HepG2 (cell line): Measurements from ENCODE around the gene ZNF618. TPM values are rescaled to one million over a fixed set of nuclear protein-coding genes. Genes with fewer than 3 reads are reported as not detected.

ENCODE experiments used
- CHD4 ChIP-seq: fragments of 200-600 bp; sonication (generic); IDR thresholded peaks from 2 replicates; pipeline ENCODE4 v1.7.0; 2017; ENCODE audit warnings: mild to moderate bottlenecking, low read length, borderline replicate concordance
- HNRNPH1 ChIP-seq: fragments of 200-400 bp; formaldehyde crosslinking; optimal IDR thresholded peaks from 2 replicates; pipeline ENCODE3; 2017; ENCODE audit warnings: mild to moderate bottlenecking, low read depth, low read length
- ISX ChIP-seq: sonication (generic); formaldehyde crosslinking; conservative IDR thresholded peaks from 2 replicates; pipeline ENCODE4 v1.5.0; 2020; ENCODE audit warnings: missing genetic modification reagents
- KAT7 ChIP-seq: IDR thresholded peaks from 2 replicates; pipeline ENCODE4 v1.6.1; 2018; ENCODE audit warnings: borderline replicate concordance, missing compliant biosample characterization
- MAFF ChIP-seq: IDR thresholded peaks from 2 replicates; pipeline ENCODE4 v1.6.1; 2011; ENCODE audit warnings: low read depth, low read length, improper control_type of control experiment
- MED13 ChIP-seq: sonication (generic); formaldehyde crosslinking; IDR thresholded peaks from 2 replicates; pipeline ENCODE4 v1.5.0; 2020; ENCODE audit warnings: missing genetic modification reagents
- MYC ChIP-seq: sonication (generic); formaldehyde crosslinking; IDR thresholded peaks from 2 replicates; pipeline ENCODE4 v1.9.0; 2021; ENCODE audit warnings: missing genetic modification reagents, borderline replicate concordance
- NFKB2 ChIP-seq: sonication (generic); formaldehyde crosslinking; IDR thresholded peaks from 2 replicates; pipeline ENCODE4 v1.4.0; 2020; ENCODE audit warnings: missing genetic modification reagents, borderline replicate concordance
- PLRG1 ChIP-seq: fragments of 450-650 bp; conservative IDR thresholded peaks from 2 replicates; pipeline ENCODE4 v1.6.1; 2016
- PLSCR1 ChIP-seq: sonication (generic); formaldehyde crosslinking; IDR thresholded peaks from 2 replicates; pipeline ENCODE4 v1.5.0; 2020; ENCODE audit warnings: missing genetic modification reagents, mild to moderate bottlenecking, borderline replicate concordance
- RXRA ChIP-seq: sonication (generic); formaldehyde crosslinking; IDR thresholded peaks from 2 replicates; pipeline ENCODE4 v1.5.1; 2020; ENCODE audit warnings: missing genetic modification reagents
- SATB2 ChIP-seq: sonication (generic); formaldehyde crosslinking; IDR thresholded peaks from 2 replicates; pipeline ENCODE4 v1.5.0; 2020; ENCODE audit warnings: missing genetic modification reagents
- TOE1 ChIP-seq: sonication (generic); formaldehyde crosslinking; IDR thresholded peaks from 2 replicates; pipeline ENCODE4 v1.4.0; 2020; ENCODE audit warnings: mild to moderate bottlenecking, missing genetic modification reagents
- ZFP36L1 ChIP-seq: sonication (generic); formaldehyde crosslinking; IDR thresholded peaks from 2 replicates; pipeline ENCODE4 v1.8.0; 2022; ENCODE audit warnings: mild to moderate bottlenecking, missing genetic modification reagents, moderate library complexity
- ZFY ChIP-seq: sonication (generic); formaldehyde crosslinking; IDR thresholded peaks from 2 replicates; pipeline ENCODE4 v1.4.0; 2020; ENCODE audit warnings: missing genetic modification reagents
- ZNF121 ChIP-seq: sonication (generic); formaldehyde crosslinking; IDR thresholded peaks from 2 replicates; pipeline ENCODE4 v1.5.0; 2020; ENCODE audit warnings: mild to moderate bottlenecking, missing genetic modification reagents
- ZNF143 ChIP-seq: sonication (generic); formaldehyde crosslinking; IDR thresholded peaks from 2 replicates; pipeline ENCODE4 v1.4.0; 2020; ENCODE audit warnings: missing genetic modification reagents
- ZNF274 ChIP-seq: sonication (generic); formaldehyde crosslinking; IDR thresholded peaks from 2 replicates; pipeline ENCODE4 v1.5.1; 2020; ENCODE audit warnings: mild to moderate bottlenecking, missing genetic modification reagents
- ZNF556 ChIP-seq: sonication (generic); formaldehyde crosslinking; IDR thresholded peaks from 2 replicates; pipeline ENCODE4 v1.4.0; 2020; ENCODE audit warnings: mild to moderate bottlenecking, missing genetic modification reagents, borderline replicate concordance
- ZNF557 ChIP-seq: sonication (generic); formaldehyde crosslinking; IDR thresholded peaks from 2 replicates; pipeline ENCODE4 v1.4.0; 2020; ENCODE audit warnings: missing genetic modification reagents
- ZNF776 ChIP-seq: sonication (generic); formaldehyde crosslinking; IDR thresholded peaks from 2 replicates; pipeline ENCODE4 v1.4.0; 2020; ENCODE audit warnings: mild to moderate bottlenecking, missing genetic modification reagents
- ZNF777 ChIP-seq: sonication (generic); formaldehyde crosslinking; IDR thresholded peaks from 2 replicates; pipeline ENCODE4 v1.4.0; 2020; ENCODE audit warnings: missing genetic modification reagents
- ZSCAN21 ChIP-seq: sonication (generic); formaldehyde crosslinking; IDR thresholded peaks from 2 replicates; pipeline ENCODE4 v1.8.0; 2022; ENCODE audit warnings: mild to moderate bottlenecking, missing genetic modification reagents, moderate library complexity, borderline replicate concordance
- polyA plus RNA-seq, 8 experiments: library from polyadenylated mRNA; depleted of rRNA in 3 of 8; stranded (reverse) in 7 of 8; unstranded in 1 of 8; fragments of >200 nt; fragmentation: Illumina TruSeq in 4 of 8; extraction: Trizol in 4 of 8; gene quantifications; 2 replicates each; pipeline versions ENCODE4 v1.2.1 to v1.2.3, GENCODE V29; 2011 to 2016; ENCODE audit warnings: low read depth in 4 of 8, missing spikeins in 1 of 8, mixed read lengths in 1 of 8; ENCODE audit not compliant: insufficient read depth in 1 of 8
- total RNA-seq, 5 experiments: library from RNA; depleted of rRNA; stranded (reverse); fragments of >200 nt; fragmentation: Illumina TruSeq; extraction: Trizol; gene quantifications; 2 replicates each; pipeline ENCODE4 v1.2.3, GENCODE V29; 2016; ENCODE audit warnings: low read depth in 1 of 5
- TF ChIP-seq, protein P1 (sequence below): sonication (generic); formaldehyde crosslinking; IDR thresholded peaks from 2 replicates; pipeline ENCODE4 v1.4.0; 2020; ENCODE audit warnings: missing genetic modification reagents, low read depth, mild to moderate bottlenecking, borderline replicate concordance
- TF ChIP-seq, protein P2 (sequence below): sonication (generic); formaldehyde crosslinking; conservative IDR thresholded peaks from 2 replicates; pipeline ENCODE4 v1.5.0; 2020; ENCODE audit warnings: missing genetic modification reagents
- TF ChIP-seq, protein P3 (sequence below): sonication (generic); formaldehyde crosslinking; IDR thresholded peaks from 2 replicates; pipeline ENCODE4 v1.8.0; 2022; ENCODE audit warnings: missing genetic modification reagents, low read depth, mild to moderate bottlenecking, borderline replicate concordance

ZNF618 gene
- total and polyA plus RNA-seq, 2 of the 13 experiments (the other 11 are each of a cell fraction or from before 2014, with no cell fraction given) = 0.07 TPM

DNA sequence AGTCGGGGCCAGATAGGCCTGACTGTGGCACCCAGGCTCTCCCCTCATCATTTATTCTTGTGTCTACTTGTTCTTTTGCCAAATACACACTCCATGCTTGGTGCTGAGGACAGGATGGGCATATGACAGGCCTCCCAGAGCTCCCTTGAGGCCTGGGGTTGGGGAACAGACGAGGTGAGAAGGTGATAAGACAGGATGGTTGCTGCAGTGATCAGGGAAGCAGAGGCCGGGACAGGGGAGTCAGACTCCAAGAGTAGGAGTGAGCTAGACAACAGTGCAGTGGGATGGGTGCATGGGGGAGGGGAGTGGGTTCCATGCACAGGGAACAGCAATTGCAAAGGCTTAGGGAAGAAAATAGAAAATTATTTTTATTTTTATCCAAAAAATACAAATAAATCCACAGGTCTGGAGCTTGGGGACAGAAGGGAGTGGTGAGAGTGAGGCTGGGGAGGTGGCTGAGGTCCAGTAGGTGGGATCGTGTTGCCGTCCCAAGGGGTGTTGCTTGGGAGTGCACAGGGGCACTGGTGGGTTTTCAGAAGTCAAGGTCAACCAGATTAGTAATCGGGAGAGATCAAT lies 205.4 kb downstream of the ZNF618 start (continued):
- TF ChIP-seq PLSCR1 (CRISPR knock-in tag) = no peak
- TF ChIP-seq, protein P1, sequence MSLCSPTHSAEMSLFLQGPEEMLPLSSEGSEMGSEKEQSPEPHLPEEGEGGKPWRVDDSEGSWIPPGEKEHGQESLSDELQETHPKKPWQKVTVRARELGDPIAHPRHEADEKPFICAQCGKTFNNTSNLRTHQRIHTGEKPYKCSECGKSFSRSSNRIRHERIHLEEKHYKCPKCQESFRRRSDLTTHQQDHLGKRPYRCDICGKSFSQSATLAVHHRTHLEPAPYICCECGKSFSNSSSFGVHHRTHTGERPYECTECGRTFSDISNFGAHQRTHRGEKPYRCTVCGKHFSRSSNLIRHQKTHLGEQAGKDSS (CRISPR knock-in tag) = peak; percentile 16; the same call in 1 of the 2 replicates
- no peak for TF ChIP-seq SATB2 (CRISPR knock-in tag)
- peak; percentile 1; the same call in 1 of the 2 replicates for TF ChIP-seq ZSCAN21
- TF ChIP-seq, protein P2, sequence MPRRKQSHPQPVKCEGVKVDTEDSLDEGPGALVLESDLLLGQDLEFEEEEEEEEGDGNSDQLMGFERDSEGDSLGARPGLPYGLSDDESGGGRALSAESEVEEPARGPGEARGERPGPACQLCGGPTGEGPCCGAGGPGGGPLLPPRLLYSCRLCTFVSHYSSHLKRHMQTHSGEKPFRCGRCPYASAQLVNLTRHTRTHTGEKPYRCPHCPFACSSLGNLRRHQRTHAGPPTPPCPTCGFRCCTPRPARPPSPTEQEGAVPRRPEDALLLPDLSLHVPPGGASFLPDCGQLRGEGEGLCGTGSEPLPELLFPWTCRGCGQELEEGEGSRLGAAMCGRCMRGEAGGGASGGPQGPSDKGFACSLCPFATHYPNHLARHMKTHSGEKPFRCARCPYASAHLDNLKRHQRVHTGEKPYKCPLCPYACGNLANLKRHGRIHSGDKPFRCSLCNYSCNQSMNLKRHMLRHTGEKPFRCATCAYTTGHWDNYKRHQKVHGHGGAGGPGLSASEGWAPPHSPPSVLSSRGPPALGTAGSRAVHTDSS = no peak
- 0 out of 2 replicates have a peak, but pooled peaks have one; percentile 41 for TF ChIP-seq CHD4
- TF ChIP-seq MAFF = no peak
- TF ChIP-seq ZNF121 = peak; percentile 100
- no peak for TF ChIP-seq ZNF776 (CRISPR knock-in tag)
- TF ChIP-seq ZNF556 (CRISPR knock-in tag) = peak; percentile 62; the same call in 1 of the 2 replicates
- TF ChIP-seq ZNF143 (CRISPR knock-in tag) = no peak
- TF ChIP-seq ZNF557 (CRISPR knock-in tag) = peak; percentile 79; the same call in 1 of the 2 replicates
- 0 out of 2 replicates have a peak, but pooled peaks have one; percentile 44 for TF ChIP-seq NFKB2 (CRISPR knock-in tag)
- TF ChIP-seq HNRNPH1 = no peak
- 0 out of 2 replicates have a peak, but pooled peaks have one; percentile 12 for TF ChIP-seq KAT7 (CRISPR knock-in tag)
- no peak for TF ChIP-seq MED13 (CRISPR knock-in tag)
- no peak for TF ChIP-seq PLRG1
- peak; percentile 32; the same call in 1 of the 2 replicates for TF ChIP-seq ZNF777 (CRISPR knock-in tag)
- no peak for TF ChIP-seq ZFP36L1 (CRISPR knock-in tag)
- no peak for TF ChIP-seq RXRA (CRISPR knock-in tag)
- no peak for TF ChIP-seq ISX (CRISPR knock-in tag)
- peak; percentile 22; the same call in 1 of the 2 replicates for TF ChIP-seq TOE1 (CRISPR knock-in tag)
- no peak for TF ChIP-seq MYC
- TF ChIP-seq ZNF274 = 0 out of 2 replicates have a peak, but pooled peaks have one; percentile 4
- TF ChIP-seq, protein P3, sequence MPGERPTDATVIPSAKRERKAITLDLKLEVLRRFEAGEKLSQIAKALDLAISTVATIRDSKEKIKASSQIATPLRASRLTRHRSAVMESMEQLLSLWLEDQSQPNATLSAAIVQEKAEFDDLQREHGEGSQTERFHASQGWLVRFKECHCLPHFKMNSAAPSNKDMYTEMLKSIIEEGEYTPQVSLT (CRISPR knock-in tag) = no peak
- TF ChIP-seq ZFY = peak; percentile 3; the same call in 1 of the 2 replicates
